K562 (cell line): ENCODE results near the gene CRKL. TPM values are rescaled to one million over a fixed set of nuclear protein-coding genes. Genes with fewer than 3 reads are reported as not detected.

Experiments used
- CCAR2 ChIP-seq: fragments of 200-400 bp; formaldehyde crosslinking; IDR thresholded peaks from 2 replicates; pipeline ENCODE4 v1.6.1; 2017; ENCODE audit warnings: mild to moderate bottlenecking, low read depth, low read length
- CCNT2 ChIP-seq: IDR thresholded peaks from 2 replicates; pipeline ENCODE4 v1.6.1; 2011; ENCODE audit warnings: borderline replicate concordance, low read depth, mild to moderate bottlenecking, moderate library complexity, mixed read lengths, low read length; ENCODE audit not compliant: insufficient read length; ENCODE audit errors: extremely low read depth
- ELF4 ChIP-seq: fragments of 450-650 bp; formaldehyde crosslinking; IDR thresholded peaks from 2 replicates; pipeline ENCODE4 v1.4.0; 2022; ENCODE audit warnings: missing genetic modification characterization
- HSF4 ChIP-seq: fragments of 250-450 bp; sonication (Bioruptor Pico); IDR thresholded peaks from 2 replicates; pipeline ENCODE4 v2.1.2; 2022; ENCODE audit warnings: mild to moderate bottlenecking, moderate library complexity, borderline replicate concordance
- KAT8 ChIP-seq: fragments of 450-650 bp; IDR thresholded peaks from 2 replicates; pipeline ENCODE4 v1.6.1; 2016; ENCODE audit warnings: low read depth, mild to moderate bottlenecking
- POLR3G ChIP-seq: IDR thresholded peaks from 2 replicates; pipeline ENCODE4 v1.6.1; 2011; ENCODE audit not compliant: insufficient read length, insufficient replicate concordance; ENCODE audit errors: extremely low read depth
- RFX5 ChIP-seq: IDR thresholded peaks from 2 replicates; pipeline ENCODE4 v1.6.1; 2011; ENCODE audit warnings: low read depth, mild to moderate bottlenecking, improper control_type of control experiment, low read length
- SETDB1 ChIP-seq: IDR thresholded peaks from one replicate; pipeline ENCODE4 v1.6.1; 2012; ENCODE audit warnings: low read length, control low read depth, inconsistent platforms
- SMARCE1 ChIP-seq: fragments of 450-650 bp; IDR thresholded peaks from 2 replicates; pipeline ENCODE4 v1.7.1; 2016; ENCODE audit warnings: mild to moderate bottlenecking
- SP1 ChIP-seq: sonication (generic); formaldehyde crosslinking; IDR thresholded peaks from 2 replicates; pipeline ENCODE4 v1.8.1; 2022; ENCODE audit warnings: mild to moderate bottlenecking, missing genetic modification reagents
- TOE1 ChIP-seq, 2 experiments: fragments of 450-650 bp in 1 of 2; sonication (generic) in 1 of 2; formaldehyde crosslinking in 1 of 2; IDR thresholded peaks; 2 replicates each; pipeline versions ENCODE4 v1.7.1 to v1.8.0; 2016 to 2022; ENCODE audit warnings: borderline replicate concordance in 2 of 2, mild to moderate bottlenecking in 2 of 2, antibody characterized with exemption in 1 of 2, inconsistent platforms in 1 of 2, low read depth in 1 of 2, missing genetic modification reagents in 1 of 2, moderate library complexity in 1 of 2
- TRIM24 ChIP-seq, 2 experiments: fragments of 450-650 bp; IDR thresholded peaks; 2 replicates each; pipeline ENCODE4 v1.6.1; 2016
- ZNF431 ChIP-seq: sonication (generic); formaldehyde crosslinking; IDR thresholded peaks from 2 replicates; pipeline ENCODE4 v1.8.0; 2022; ENCODE audit warnings: mild to moderate bottlenecking, missing genetic modification reagents
- ZNF444 ChIP-seq: fragments of 250-450 bp; sonication (Bioruptor Pico); IDR thresholded peaks from 2 replicates; pipeline ENCODE4 v1.4.0; 2020; ENCODE audit warnings: mild to moderate bottlenecking, moderate library complexity
- ZNF75A ChIP-seq: fragments of 450-650 bp; formaldehyde crosslinking; IDR thresholded peaks from 2 replicates; pipeline ENCODE4 v1.4.0; 2020; ENCODE audit warnings: mild to moderate bottlenecking
- ZNF780A ChIP-seq: fragments of 250-450 bp; sonication (Bioruptor Pico); IDR thresholded peaks from 2 replicates; pipeline ENCODE4 v1.5.0; 2021; ENCODE audit warnings: mild to moderate bottlenecking
- polyA plus RNA-seq, 8 experiments: library from polyadenylated mRNA; depleted of rRNA in 4 of 8; stranded (reverse) in 5 of 8; unstranded in 3 of 8; fragments of >200 nt; fragmentation: Nextera tagmentation in 2 of 8; fragmentation: Illumina TruSeq in 1 of 8; extraction: Ambion mirVana in 2 of 8; extraction: Trizol in 1 of 8; gene quantifications; 2 replicates each; pipeline versions ENCODE4 v1.2.1 to v1.2.3, GENCODE V29; 2011 to 2014; ENCODE audit warnings: inconsistent platforms in 1 of 8, missing spikeins in 1 of 8
- total RNA-seq, 7 experiments: library from RNA; depleted of rRNA in 6 of 7; stranded (reverse); fragments of >200 nt in 6 of 7; fragmentation: Illumina TruSeq in 2 of 7; extraction: Trizol in 2 of 7; gene quantifications; 2 replicates each; pipeline versions ENCODE4 v1.2.1 to v1.2.3, GENCODE V29; 2011 to 2021; ENCODE audit warnings: low replicate concordance in 1 of 7
- TF ChIP-seq, protein P1 (sequence below): fragments of 250-450 bp; sonication (Bioruptor Pico); IDR thresholded peaks from 2 replicates; pipeline ENCODE4 v1.8.0; 2022; ENCODE audit warnings: inconsistent platforms
- TF ChIP-seq, protein P2 (sequence below), 3 experiments: fragments of 200-800 bp in 1 of 3; sonication (Bioruptor generic) in 1 of 3; sonication (generic) in 1 of 3; formaldehyde crosslinking in 1 of 3; IDR thresholded peaks; 2 replicates each; pipeline versions ENCODE4 v1.6.1 to v1.8.0; 2016 to 2022; ENCODE audit warnings: mild to moderate bottlenecking in 2 of 3, missing compliant biosample characterization in 2 of 3, missing genetic modification characterization in 2 of 3, missing genetic modification reagents in 1 of 3
- TF ChIP-seq, protein P3 (sequence below), 2 experiments: IDR thresholded peaks; 2 replicates each; pipeline ENCODE4 v1.6.1; 2012; ENCODE audit warnings: improper control_type of control experiment in 2 of 2, low read depth in 2 of 2, low read length in 2 of 2, borderline replicate concordance in 1 of 2
- TF ChIP-seq, protein P4 (sequence below): fragments of 250-450 bp; sonication (Bioruptor Pico); IDR thresholded peaks from 2 replicates; pipeline ENCODE4 v1.4.0; 2020; ENCODE audit warnings: mild to moderate bottlenecking, moderate library complexity

Gene CRKL
- total and polyA plus RNA-seq, 9 of the 15 experiments (the other 6 are each of a cell fraction or from before 2014, with no cell fraction given) = 100 to 263 (median 124) TPM

DNA sequence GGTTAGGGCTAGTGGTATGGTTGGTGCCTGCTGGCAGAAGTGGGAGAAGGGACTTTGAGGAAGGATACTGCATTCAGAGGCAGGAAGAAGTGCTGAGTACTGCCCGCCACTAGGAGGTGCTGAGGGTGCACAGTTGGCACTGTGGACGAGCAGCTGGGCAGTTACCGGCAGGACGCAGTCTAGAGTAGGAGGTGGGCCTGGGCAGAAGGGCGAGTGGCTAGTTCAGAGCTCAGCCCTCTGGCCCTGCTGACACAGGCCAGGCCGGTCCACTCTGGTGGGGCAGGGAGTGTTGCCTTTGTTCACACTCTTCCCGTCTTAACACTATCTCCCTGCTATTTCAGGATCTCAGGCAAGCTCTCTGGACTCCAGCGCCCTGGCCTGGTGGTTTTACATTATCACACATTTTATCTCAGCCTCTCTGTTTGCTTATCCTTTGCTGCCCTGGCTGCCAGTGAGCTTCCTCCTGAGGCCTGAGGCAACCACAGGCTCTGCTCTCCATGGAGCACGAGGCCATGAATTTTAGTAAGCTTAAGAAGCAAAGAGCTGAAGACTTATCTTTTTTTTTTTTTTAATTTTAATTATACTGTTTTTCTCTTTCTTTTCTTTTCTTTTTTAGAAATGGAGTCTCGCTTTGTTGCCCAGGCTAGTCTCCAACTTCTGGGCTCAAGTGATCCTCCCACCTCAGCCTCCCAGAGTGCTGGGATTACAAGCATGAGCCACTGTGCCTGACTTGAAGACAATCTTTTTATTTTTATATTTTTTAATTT is 31.5 kb upstream of the CRKL start (continued):
- TF ChIP-seq, protein P1, sequence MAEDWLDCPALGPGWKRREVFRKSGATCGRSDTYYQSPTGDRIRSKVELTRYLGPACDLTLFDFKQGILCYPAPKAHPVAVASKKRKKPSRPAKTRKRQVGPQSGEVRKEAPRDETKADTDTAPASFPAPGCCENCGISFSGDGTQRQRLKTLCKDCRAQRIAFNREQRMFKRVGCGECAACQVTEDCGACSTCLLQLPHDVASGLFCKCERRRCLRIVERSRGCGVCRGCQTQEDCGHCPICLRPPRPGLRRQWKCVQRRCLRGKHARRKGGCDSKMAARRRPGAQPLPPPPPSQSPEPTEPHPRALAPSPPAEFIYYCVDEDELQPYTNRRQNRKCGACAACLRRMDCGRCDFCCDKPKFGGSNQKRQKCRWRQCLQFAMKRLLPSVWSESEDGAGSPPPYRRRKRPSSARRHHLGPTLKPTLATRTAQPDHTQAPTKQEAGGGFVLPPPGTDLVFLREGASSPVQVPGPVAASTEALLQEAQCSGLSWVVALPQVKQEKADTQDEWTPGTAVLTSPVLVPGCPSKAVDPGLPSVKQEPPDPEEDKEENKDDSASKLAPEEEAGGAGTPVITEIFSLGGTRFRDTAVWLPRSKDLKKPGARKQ = no peak
- TF ChIP-seq ZNF444 (CRISPR knock-in tag) (peak; percentile 83; the same call in 1 of the 2 replicates), SMARCE1 (peak; percentile 93), POLR3G (no peak), ZNF780A (CRISPR knock-in tag) (no peak), TOE1 (IDR thresholded peaks at IDR 0.05; ENCODE audit: borderline replicate concordance) (no peak), TOE1 (CRISPR knock-in tag; IDR thresholded peaks at IDR 0.05; ENCODE audit: borderline replicate concordance, low read depth) (peak; percentile 99), SETDB1 (peak; percentile 93), SP1 (CRISPR knock-in tag) (peak; percentile 97), KAT8 (no peak; the same call in 1 of the 2 replicates), TRIM24 (IDR thresholded peaks at IDR 0.05) (peak in 1 of 2 experiments; percentile 85; a peak in 2 of 4 replicates), HSF4 (CRISPR knock-in tag) (0 out of 2 replicates have a peak, but pooled peaks have one; percentile 72), RFX5 (no peak), CCAR2 (no peak; the same call in 1 of the 2 replicates), CCNT2 (no peak), ZNF431 (CRISPR knock-in tag) (no peak), ELF4 (CRISPR knock-in tag) (peak; percentile 91), ZNF75A (CRISPR knock-in tag) (peak; percentile 74)
- TF ChIP-seq, protein P2, sequence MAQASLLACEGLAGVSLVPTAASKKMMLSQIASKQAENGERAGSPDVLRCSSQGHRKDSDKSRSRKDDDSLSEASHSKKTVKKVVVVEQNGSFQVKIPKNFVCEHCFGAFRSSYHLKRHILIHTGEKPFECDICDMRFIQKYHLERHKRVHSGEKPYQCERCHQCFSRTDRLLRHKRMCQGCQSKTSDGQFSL (CRISPR knock-in tag; IDR thresholded peaks at IDR 0.05) = peak; percentile 79; the same call in 1 of the 2 replicates
- TF ChIP-seq, protein P2 (tag; IDR thresholded peaks at IDR 0.05) = no peak
- TF ChIP-seq, protein P3, sequence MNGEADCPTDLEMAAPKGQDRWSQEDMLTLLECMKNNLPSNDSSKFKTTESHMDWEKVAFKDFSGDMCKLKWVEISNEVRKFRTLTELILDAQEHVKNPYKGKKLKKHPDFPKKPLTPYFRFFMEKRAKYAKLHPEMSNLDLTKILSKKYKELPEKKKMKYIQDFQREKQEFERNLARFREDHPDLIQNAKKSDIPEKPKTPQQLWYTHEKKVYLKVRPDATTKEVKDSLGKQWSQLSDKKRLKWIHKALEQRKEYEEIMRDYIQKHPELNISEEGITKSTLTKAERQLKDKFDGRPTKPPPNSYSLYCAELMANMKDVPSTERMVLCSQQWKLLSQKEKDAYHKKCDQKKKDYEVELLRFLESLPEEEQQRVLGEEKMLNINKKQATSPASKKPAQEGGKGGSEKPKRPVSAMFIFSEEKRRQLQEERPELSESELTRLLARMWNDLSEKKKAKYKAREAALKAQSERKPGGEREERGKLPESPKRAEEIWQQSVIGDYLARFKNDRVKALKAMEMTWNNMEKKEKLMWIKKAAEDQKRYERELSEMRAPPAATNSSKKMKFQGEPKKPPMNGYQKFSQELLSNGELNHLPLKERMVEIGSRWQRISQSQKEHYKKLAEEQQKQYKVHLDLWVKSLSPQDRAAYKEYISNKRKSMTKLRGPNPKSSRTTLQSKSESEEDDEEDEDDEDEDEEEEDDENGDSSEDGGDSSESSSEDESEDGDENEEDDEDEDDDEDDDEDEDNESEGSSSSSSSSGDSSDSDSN (IDR thresholded peaks at IDR 0.05; ENCODE audit: borderline replicate concordance in 1 of 2, low read depth in 2 of 2, low read length in 2 of 2) = peak in 1 of 2 experiments; percentile 85; a peak in 1 of 4 replicates
- TF ChIP-seq, protein P4, sequence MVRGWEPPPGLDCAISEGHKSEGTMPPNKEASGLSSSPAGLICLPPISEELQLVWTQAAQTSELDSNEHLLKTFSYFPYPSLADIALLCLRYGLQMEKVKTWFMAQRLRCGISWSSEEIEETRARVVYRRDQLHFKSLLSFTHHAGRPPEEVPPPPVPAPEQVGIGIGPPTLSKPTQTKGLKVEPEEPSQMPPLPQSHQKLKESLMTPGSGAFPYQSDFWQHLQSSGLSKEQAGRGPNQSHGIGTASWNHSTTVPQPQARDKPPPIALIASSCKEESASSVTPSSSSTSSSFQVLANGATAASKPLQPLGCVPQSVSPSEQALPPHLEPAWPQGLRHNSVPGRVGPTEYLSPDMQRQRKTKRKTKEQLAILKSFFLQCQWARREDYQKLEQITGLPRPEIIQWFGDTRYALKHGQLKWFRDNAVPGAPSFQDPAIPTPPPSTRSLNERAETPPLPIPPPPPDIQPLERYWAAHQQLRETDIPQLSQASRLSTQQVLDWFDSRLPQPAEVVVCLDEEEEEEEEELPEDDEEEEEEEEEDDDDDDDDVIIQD (CRISPR knock-in tag) = peak; percentile 67; the same call in 1 of the 2 replicates
